ENCODE measurements around the gene POC1B.

DNA sequence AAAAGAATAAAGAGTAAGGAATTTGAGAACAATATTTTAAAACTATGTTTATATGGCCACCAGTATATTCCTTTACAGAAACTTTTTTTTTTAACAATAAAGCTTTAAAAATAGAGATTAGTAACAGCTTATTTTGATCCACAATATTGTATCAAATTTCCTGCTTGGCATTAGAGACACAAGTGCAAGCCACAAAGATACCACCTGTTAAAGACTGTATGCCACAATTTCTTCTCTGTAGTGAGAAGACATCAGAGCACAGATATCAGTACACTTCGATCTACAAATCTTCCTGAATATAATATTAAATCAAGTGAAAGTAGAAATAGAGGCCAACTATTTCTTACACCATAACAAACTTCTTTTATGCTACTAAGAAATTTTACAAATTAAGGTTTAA, 69.3 kb downstream of the POC1B start:
- TF ChIP-seq POLR2A (IDR thresholded peaks at IDR 0.05) (no peak), EP300 (IDR thresholded peaks at IDR 0.05) (no peak)
- TF ChIP-seq, protein P1, sequence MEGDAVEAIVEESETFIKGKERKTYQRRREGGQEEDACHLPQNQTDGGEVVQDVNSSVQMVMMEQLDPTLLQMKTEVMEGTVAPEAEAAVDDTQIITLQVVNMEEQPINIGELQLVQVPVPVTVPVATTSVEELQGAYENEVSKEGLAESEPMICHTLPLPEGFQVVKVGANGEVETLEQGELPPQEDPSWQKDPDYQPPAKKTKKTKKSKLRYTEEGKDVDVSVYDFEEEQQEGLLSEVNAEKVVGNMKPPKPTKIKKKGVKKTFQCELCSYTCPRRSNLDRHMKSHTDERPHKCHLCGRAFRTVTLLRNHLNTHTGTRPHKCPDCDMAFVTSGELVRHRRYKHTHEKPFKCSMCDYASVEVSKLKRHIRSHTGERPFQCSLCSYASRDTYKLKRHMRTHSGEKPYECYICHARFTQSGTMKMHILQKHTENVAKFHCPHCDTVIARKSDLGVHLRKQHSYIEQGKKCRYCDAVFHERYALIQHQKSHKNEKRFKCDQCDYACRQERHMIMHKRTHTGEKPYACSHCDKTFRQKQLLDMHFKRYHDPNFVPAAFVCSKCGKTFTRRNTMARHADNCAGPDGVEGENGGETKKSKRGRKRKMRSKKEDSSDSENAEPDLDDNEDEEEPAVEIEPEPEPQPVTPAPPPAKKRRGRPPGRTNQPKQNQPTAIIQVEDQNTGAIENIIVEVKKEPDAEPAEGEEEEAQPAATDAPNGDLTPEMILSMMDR (IDR thresholded peaks at IDR 0.05), result no peak
